HFF-Myc (cell line): ENCODE results near the gene CLPTM1L.
A peak's percentile ranks its signal among the peaks of the same experiment; 100 is the strongest.

Experiments
- DNase-seq: peaks from one replicate; pipeline ENCODE4 v3.0.0-alpha.2; 2011; ENCODE audit warnings: low read depth; ENCODE audit errors: extremely low read depth
- H3K4me3 ChIP-seq: replicated peaks from 2 replicates; pipeline ENCODE4 v1.5.1; 2011; ENCODE audit warnings: low read depth, mild to moderate bottlenecking, control low read depth, low read length
- CTCF ChIP-seq: IDR thresholded peaks from 2 replicates; pipeline ENCODE4 v1.5.1; 2012; ENCODE audit warnings: mild to moderate bottlenecking, low read depth, low read length, control low read depth; ENCODE audit errors: missing control alignments

The CLPTM1L gene

GRCh38 chr5:1385395-1386273 lies 40.7 kb upstream of the CLPTM1L start:
- no peak for TF ChIP-seq CTCF
- DNase-seq: peak; percentile 12

GRCh38 chr5:1384521-1384920 lies 39.6 kb upstream of the CLPTM1L start:
- no peak for TF ChIP-seq CTCF
- no peak for DNase-seq

More at GRCh38 chr5:1385395-1386273, 40.7 kb upstream of the CLPTM1L start:
- peak overlapping the region; percentile 45 for H3K4me3 ChIP-seq

GRCh38 chr5:1383886-1384401 lies 39.0 kb upstream of the CLPTM1L start:
- no peak overlapping the region for H3K4me3 ChIP-seq
- no peak for TF ChIP-seq CTCF
- DNase-seq: no peak

More at GRCh38 chr5:1384521-1384920, 39.6 kb upstream of the CLPTM1L start:
- H3K4me3 ChIP-seq: no peak overlapping the region

- DNase-seq: no peak
- no peak for TF ChIP-seq CTCF
- no peak overlapping the region for H3K4me3 ChIP-seq
These were observed 38.4 kb upstream of the CLPTM1L start for GRCh38 chr5:1383344-1383743.

GRCh38 chr5:1382248-1382700 lies 37.4 kb upstream of the CLPTM1L start:
- no peak for DNase-seq
- no peak for TF ChIP-seq CTCF
- no peak overlapping the region for H3K4me3 ChIP-seq

GRCh38 chr5:1381370-1382247 lies 36.7 kb upstream of the CLPTM1L start:
- H3K4me3 ChIP-seq: no peak overlapping the region
- TF ChIP-seq CTCF: no peak
- DNase-seq: no peak
